ENCODE data around the gene ELL2.

GRCh38 chr5:95907740-95908706 lies 53.6 kb downstream of the ELL2 start:
- TF ChIP-seq EZH2 (IDR thresholded peaks at IDR 0.05) (no peak), POLR2AphosphoS5 (IDR thresholded peaks at IDR 0.05; ENCODE audit: borderline replicate concordance, low read depth, low read length) (no peak), FOXP2 (optimal IDR thresholded peaks at IDR 0.05; ENCODE audit: control extremely low read depth, extremely low read length, insufficient read depth) (no peak)
